H9 (cell line): ENCODE measurements around the gene NCKAP5. TPM values are rescaled to one million over a fixed set of nuclear protein-coding genes. Genes with fewer than 3 reads are reported as not detected.

Source experiments
- DNase-seq: peaks from one replicate; pipeline ENCODE4 v3.0.0-alpha.2; 2017
- H2AFZ ChIP-seq: one replicate; pipeline ENCODE4 v1.6.1; 2013; ENCODE audit warnings: mild to moderate bottlenecking, low read length, control low read depth, moderate library complexity
- H2AK5ac ChIP-seq: 2 replicates; pipeline ENCODE4 v1.6.1; 2013; ENCODE audit warnings: low read length, control low read depth, mixed read lengths; ENCODE audit not compliant: insufficient read length
- H2BK120ac ChIP-seq: one replicate; pipeline ENCODE4 v1.6.1; 2013; ENCODE audit warnings: low read depth, mild to moderate bottlenecking, low read length, control low read depth, inconsistent platforms; ENCODE audit not compliant: poor library complexity, severe bottlenecking
- H2BK12ac ChIP-seq: 2 replicates; pipeline ENCODE4 v1.6.1; 2013; ENCODE audit warnings: low read length, control low read depth, mixed read lengths, low read depth; ENCODE audit not compliant: insufficient read length
- H2BK15ac ChIP-seq: 2 replicates; pipeline ENCODE4 v1.6.1; 2013; ENCODE audit warnings: low read depth, low read length, control low read depth
- H2BK20ac ChIP-seq: one replicate; pipeline ENCODE4 v1.6.1; 2013; ENCODE audit warnings: low read depth, mild to moderate bottlenecking, low read length, control low read depth, inconsistent platforms; ENCODE audit not compliant: poor library complexity, severe bottlenecking
- H2BK5ac ChIP-seq: 2 replicates; pipeline ENCODE4 v1.6.1; 2013; ENCODE audit warnings: low read length, control low read depth, mixed read lengths; ENCODE audit not compliant: insufficient read length
- H3K14ac ChIP-seq: 2 replicates; pipeline ENCODE4 v1.6.1; 2013; ENCODE audit warnings: low read length, control low read depth; ENCODE audit not compliant: insufficient read depth
- H3K18ac ChIP-seq: 2 replicates; pipeline ENCODE4 v1.6.1; 2013; ENCODE audit warnings: low read depth, mild to moderate bottlenecking, mixed read lengths, low read length, control low read depth; ENCODE audit not compliant: insufficient read length
- H3K23ac ChIP-seq: 2 replicates; pipeline ENCODE4 v1.6.1; 2013; ENCODE audit warnings: low read length, control low read depth, mixed read lengths, low read depth; ENCODE audit not compliant: insufficient read length
- H3K23me2 ChIP-seq: 2 replicates; pipeline ENCODE4 v1.6.1; 2013; ENCODE audit warnings: low read depth, mild to moderate bottlenecking, mixed read lengths, low read length, control low read depth; ENCODE audit not compliant: insufficient read length, poor library complexity, severe bottlenecking
- H3K27ac ChIP-seq: 2 replicates; pipeline ENCODE4 v1.5.1; 2013; ENCODE audit warnings: low read length, control low read depth, mixed read lengths, low read depth; ENCODE audit not compliant: insufficient read length
- H3K27me3 ChIP-seq: 2 replicates; pipeline ENCODE4 v1.6.1; 2013; ENCODE audit warnings: low read length, control low read depth, inconsistent platforms; ENCODE audit not compliant: insufficient read depth
- H3K4ac ChIP-seq: 2 replicates; pipeline ENCODE4 v1.6.1; 2013; ENCODE audit warnings: low read depth, mild to moderate bottlenecking, control low read depth, inconsistent platforms, low read length, moderate library complexity
- H3K4me1 ChIP-seq: 2 replicates; pipeline ENCODE4 v1.6.1; 2013; ENCODE audit warnings: low read length, control low read depth, inconsistent platforms; ENCODE audit not compliant: insufficient read depth
- H3K4me2 ChIP-seq: 2 replicates; pipeline ENCODE4 v1.6.1; 2013; ENCODE audit warnings: low read length, control low read depth, mixed read lengths; ENCODE audit not compliant: insufficient read length, insufficient read depth
- H3K56ac ChIP-seq: 2 replicates; pipeline ENCODE4 v1.6.1; 2013; ENCODE audit warnings: low read depth, mild to moderate bottlenecking, mixed read lengths, low read length, control low read depth; ENCODE audit not compliant: insufficient read length
- H3K79me1 ChIP-seq: 2 replicates; pipeline ENCODE4 v1.6.1; 2013; ENCODE audit warnings: low read depth, mild to moderate bottlenecking, moderate library complexity, low read length, control low read depth, inconsistent platforms; ENCODE audit not compliant: insufficient read depth, poor library complexity, severe bottlenecking
- H3K79me2 ChIP-seq: 2 replicates; pipeline ENCODE4 v1.6.1; 2013; ENCODE audit warnings: low read length, control low read depth, inconsistent platforms; ENCODE audit not compliant: insufficient read depth
- H3K9ac ChIP-seq: 2 replicates; pipeline ENCODE4 v1.6.1; 2013; ENCODE audit warnings: low read length, control low read depth, mixed read lengths; ENCODE audit not compliant: insufficient read length; ENCODE audit errors: extremely low read depth
- H3K9me3 ChIP-seq: one replicate; pipeline ENCODE4 v1.6.1; 2013; ENCODE audit warnings: low read depth, low read length, inconsistent platforms; ENCODE audit not compliant: control insufficient read depth
- H3T11ph ChIP-seq: one replicate; pipeline ENCODE4 v1.6.1; 2013; ENCODE audit warnings: mild to moderate bottlenecking, low read length, control low read depth, inconsistent platforms
- H4K20me1 ChIP-seq: one replicate; pipeline ENCODE4 v1.6.1; 2013; ENCODE audit not compliant: control insufficient read depth, insufficient read length, insufficient read depth
- H4K5ac ChIP-seq: 2 replicates; pipeline ENCODE4 v1.6.1; 2013; ENCODE audit warnings: low read depth, mild to moderate bottlenecking, mixed read lengths, low read length, control low read depth; ENCODE audit not compliant: insufficient read length
- H4K8ac ChIP-seq: replicated peaks from 2 replicates; pipeline ENCODE4 v1.6.1; 2013; ENCODE audit warnings: low read length, control low read depth, mixed read lengths, low read depth; ENCODE audit not compliant: insufficient read length
- H4K91ac ChIP-seq: 2 replicates; pipeline ENCODE4 v1.6.1; 2013; ENCODE audit warnings: low read depth, mild to moderate bottlenecking, moderate library complexity, mixed read lengths, low read length, control low read depth; ENCODE audit not compliant: insufficient read length
- H3K27ac Mint-ChIP-seq, 3 experiments: 2 replicates in 2 of 3; 3 replicates in 1 of 3; pipeline ENCODE4 v1.8.0; 2020 to 2021; ENCODE audit warnings: mixed read lengths in 3 of 3, mild to moderate bottlenecking in 1 of 3, moderate library complexity in 1 of 3
- H3K27me3 Mint-ChIP-seq: 2 replicates; pipeline ENCODE4 v1.8.0; 2021; ENCODE audit warnings: low read depth, mild to moderate bottlenecking, moderate library complexity, mixed read lengths
- H3K36me3 Mint-ChIP-seq, 3 experiments: 2 replicates in 2 of 3; 3 replicates in 1 of 3; pipeline ENCODE4 v1.8.0; 2020 to 2021; ENCODE audit warnings: low read depth in 3 of 3, mixed read lengths in 3 of 3; ENCODE audit not compliant: insufficient read depth in 1 of 3
- H3K4me1 Mint-ChIP-seq, 2 experiments: 2 replicates each; pipeline ENCODE4 v1.8.0; 2020; ENCODE audit warnings: mixed read lengths in 2 of 2
- H3K4me3 Mint-ChIP-seq, 2 experiments: 2 replicates in 1 of 2; 3 replicates in 1 of 2; pipeline ENCODE4 v1.8.0; 2020 to 2021; ENCODE audit warnings: mild to moderate bottlenecking in 2 of 2, mixed read lengths in 2 of 2, moderate library complexity in 1 of 2
- H3K9me3 Mint-ChIP-seq, 2 experiments: 2 replicates in 1 of 2; 3 replicates in 1 of 2; pipeline ENCODE4 v1.8.0; 2020; ENCODE audit warnings: mild to moderate bottlenecking in 2 of 2, mixed read lengths in 2 of 2, moderate library complexity in 1 of 2
- WGBS: extraction: QIAGEN DNeasy Blood & Tissue Kit; methylation state at CpG from one replicate; pipeline ENCODE4 v1.1.7; 2013; ENCODE audit warnings: missing lambda C conversion rate, low lambda C conversion rate, mixed read lengths; ENCODE audit not compliant: insufficient read length; ENCODE audit errors: extremely low coverage; 5-methylcytosine and 5-hydroxymethylcytosine counted together
- total RNA-seq: library from RNA; stranded (reverse); gene quantifications from 2 replicates; pipeline ENCODE4 v1.2.1, GENCODE V29; 2021
- TF ChIP-seq, protein P1 (sequence below): fragments of 200-600 bp; sonication (generic); conservative IDR thresholded peaks from 3 replicates; pipeline ENCODE4 v1.8.0; 2021; ENCODE audit warnings: antibody characterized with exemption, mild to moderate bottlenecking

Gene NCKAP5
- total RNA-seq, 1 experiment from 2014 or later: 0.26 TPM

DNA sequence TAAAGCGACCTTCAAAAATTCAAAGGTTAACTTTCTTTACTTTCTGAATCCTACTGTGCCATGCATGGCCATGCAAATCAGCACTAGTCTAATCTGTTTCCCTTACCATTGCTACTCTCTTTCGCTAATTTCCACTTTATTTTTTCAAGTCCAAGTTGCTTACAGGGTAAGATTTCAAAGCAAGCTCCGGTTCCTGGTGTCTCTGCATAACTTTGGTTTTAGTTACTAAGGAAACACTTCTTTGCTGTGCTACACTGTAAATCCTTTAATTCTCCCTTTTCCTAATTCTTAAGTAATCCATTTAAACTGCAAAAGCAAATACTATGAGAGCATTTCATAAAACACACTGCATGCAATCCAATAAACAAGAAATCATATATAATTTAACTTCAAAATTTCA is 514.7 kb downstream of the NCKAP5 start:
- Mint-ChIP-seq H3K4me1 (peaks cover 6 to 18% of the 10 kb centered on the region in 2 experiments), H3K27me3 (no peaks in the 10 kb centered on the region), H3K9me3 (no peaks in the 10 kb centered on the region), H3K36me3 (no peaks in the 10 kb centered on the region), H3K4me3 (no peak overlapping the region), H3K27ac (no peak overlapping the region)
- Histone ChIP-seq H2BK5ac (no peak overlapping the region), H3K4ac (no peak overlapping the region), H3K56ac (no peak overlapping the region), H3K23ac (no peak overlapping the region), H3K27me3 (no peaks in the 10 kb centered on the region), H3K14ac (no peak overlapping the region), H3K79me2 (no peaks in the 10 kb centered on the region), H3K4me2 (no peak overlapping the region), H3K4me1 (no peaks in the 10 kb centered on the region), H4K5ac (no peak overlapping the region), H3K18ac (no peak overlapping the region), H2BK20ac (no peak overlapping the region), H3K27ac (no peak overlapping the region), H3K9ac (no peak overlapping the region), H2BK12ac (no peak overlapping the region), H4K20me1 (no peaks in the 10 kb centered on the region), H3K79me1 (no peaks in the 10 kb centered on the region), H4K8ac (no peak overlapping the region), H2AK5ac (no peak overlapping the region), H2BK120ac (no peak overlapping the region), H2AFZ (no peak overlapping the region), H3K23me2 (no peaks in the 10 kb centered on the region), H4K91ac (no peak overlapping the region), H3T11ph (no peak overlapping the region), H2BK15ac (no peak overlapping the region), H3K9me3 (no peaks in the 10 kb centered on the region)
- TF ChIP-seq, protein P1, sequence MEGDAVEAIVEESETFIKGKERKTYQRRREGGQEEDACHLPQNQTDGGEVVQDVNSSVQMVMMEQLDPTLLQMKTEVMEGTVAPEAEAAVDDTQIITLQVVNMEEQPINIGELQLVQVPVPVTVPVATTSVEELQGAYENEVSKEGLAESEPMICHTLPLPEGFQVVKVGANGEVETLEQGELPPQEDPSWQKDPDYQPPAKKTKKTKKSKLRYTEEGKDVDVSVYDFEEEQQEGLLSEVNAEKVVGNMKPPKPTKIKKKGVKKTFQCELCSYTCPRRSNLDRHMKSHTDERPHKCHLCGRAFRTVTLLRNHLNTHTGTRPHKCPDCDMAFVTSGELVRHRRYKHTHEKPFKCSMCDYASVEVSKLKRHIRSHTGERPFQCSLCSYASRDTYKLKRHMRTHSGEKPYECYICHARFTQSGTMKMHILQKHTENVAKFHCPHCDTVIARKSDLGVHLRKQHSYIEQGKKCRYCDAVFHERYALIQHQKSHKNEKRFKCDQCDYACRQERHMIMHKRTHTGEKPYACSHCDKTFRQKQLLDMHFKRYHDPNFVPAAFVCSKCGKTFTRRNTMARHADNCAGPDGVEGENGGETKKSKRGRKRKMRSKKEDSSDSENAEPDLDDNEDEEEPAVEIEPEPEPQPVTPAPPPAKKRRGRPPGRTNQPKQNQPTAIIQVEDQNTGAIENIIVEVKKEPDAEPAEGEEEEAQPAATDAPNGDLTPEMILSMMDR: no peak
- WGBS: no CpG with 5 or more reads among the region's 3 CpGs
- no peak for DNase-seq
